ENCODE data around the gene CEPT1.
"Not testable (repeated sequence)": the region's sequence is repeated elsewhere in the genome, so short reads cannot be mapped to it uniquely, and the experiment has no call there.

The CEPT1 gene

GRCh38 chr1:111208921-111209320 lies 68.9 kb downstream of the CEPT1 start:
- H3K4me3 ChIP-seq (ENCODE audit: insufficient read depth, low read depth, low read length), result no peak overlapping the region
- WGBS, 2 experiments, result 74 to 78% methylated on average over 1 of the region's 1 CpG
- H3K27ac ChIP-seq (ENCODE audit: insufficient read depth, low read depth, low read length, poor library complexity, severe bottlenecking), result no peak overlapping the region
- no peaks in the 10 kb centered on the region for H3K36me3 ChIP-seq (ENCODE audit: control insufficient read depth, insufficient read depth, low read length)
- H3K9me3 ChIP-seq (ENCODE audit: control insufficient read depth, low read length), result no peaks in the 10 kb centered on the region
- no peaks in the 10 kb centered on the region for H3K27me3 ChIP-seq (ENCODE audit: control insufficient read depth, insufficient read depth, low read length, poor library complexity, severe bottlenecking)
- H3K4me1 ChIP-seq (ENCODE audit: control insufficient read depth, insufficient read depth, low read length), result no peaks in the 10 kb centered on the region

- no peak overlapping the region for H3K27ac ChIP-seq (ENCODE audit: insufficient read depth, low read depth, low read length, poor library complexity, severe bottlenecking)
- no peaks in the 10 kb centered on the region for H3K9me3 ChIP-seq (ENCODE audit: control insufficient read depth, low read length)
- 78 to 90% methylated on average over 4 of the region's 4 CpGs for WGBS, 2 experiments
- H3K4me3 ChIP-seq (ENCODE audit: insufficient read depth, low read depth, low read length), result no peak overlapping the region
- H3K27me3 ChIP-seq (ENCODE audit: control insufficient read depth, insufficient read depth, low read length, poor library complexity, severe bottlenecking), result no peaks in the 10 kb centered on the region
- H3K4me1 ChIP-seq (ENCODE audit: control insufficient read depth, insufficient read depth, low read length), result no peaks in the 10 kb centered on the region
- H3K36me3 ChIP-seq (ENCODE audit: control insufficient read depth, insufficient read depth, low read length), result no peaks in the 10 kb centered on the region
Measured at GRCh38 chr1:111209622-111210021, 69.6 kb downstream of the CEPT1 start.

- Histone ChIP-seq H3K9me3 (ENCODE audit: control insufficient read depth, low read length) (no peaks in the 10 kb centered on the region), H3K4me3 (ENCODE audit: insufficient read depth, low read depth, low read length) (no peak overlapping the region), H3K27ac (ENCODE audit: insufficient read depth, low read depth, low read length, poor library complexity, severe bottlenecking) (no peak overlapping the region), H3K36me3 (ENCODE audit: control insufficient read depth, insufficient read depth, low read length) (no peaks in the 10 kb centered on the region), H3K4me1 (ENCODE audit: control insufficient read depth, insufficient read depth, low read length) (no peaks in the 10 kb centered on the region), H3K27me3 (ENCODE audit: control insufficient read depth, insufficient read depth, low read length, poor library complexity, severe bottlenecking) (no peaks in the 10 kb centered on the region)
- WGBS, 2 experiments, result 91 to 97% methylated on average over 1 of the region's 1 CpG
Measured at GRCh38 chr1:111211921-111212320, 71.9 kb downstream of the CEPT1 start.

GRCh38 chr1:111212634-111213335 lies 72.8 kb downstream of the CEPT1 start:
- H3K27ac ChIP-seq (ENCODE audit: insufficient read depth, low read depth, low read length, poor library complexity, severe bottlenecking), result no peak overlapping the region
- no peaks in the 10 kb centered on the region for H3K27me3 ChIP-seq (ENCODE audit: control insufficient read depth, insufficient read depth, low read length, poor library complexity, severe bottlenecking)
- H3K4me3 ChIP-seq (ENCODE audit: insufficient read depth, low read depth, low read length), result no peak overlapping the region
- H3K36me3 ChIP-seq (ENCODE audit: control insufficient read depth, insufficient read depth, low read length), result no peaks in the 10 kb centered on the region
- no peaks in the 10 kb centered on the region for H3K4me1 ChIP-seq (ENCODE audit: control insufficient read depth, insufficient read depth, low read length)
- 86 to 87% methylated on average over 5 of the region's 5 CpGs for WGBS, 2 experiments
- no peaks in the 10 kb centered on the region for H3K9me3 ChIP-seq (ENCODE audit: control insufficient read depth, low read length)

- 92 to 98% methylated on average over 6 of the region's 6 CpGs for WGBS, 2 experiments
- no peaks in the 10 kb centered on the region for H3K27me3 ChIP-seq (ENCODE audit: control insufficient read depth, insufficient read depth, low read length, poor library complexity, severe bottlenecking)
- no peak overlapping the region for H3K4me3 ChIP-seq (ENCODE audit: insufficient read depth, low read depth, low read length)
- no peaks in the 10 kb centered on the region for H3K9me3 ChIP-seq (ENCODE audit: control insufficient read depth, low read length)
- H3K4me1 ChIP-seq (ENCODE audit: control insufficient read depth, insufficient read depth, low read length), result no peaks in the 10 kb centered on the region
- H3K27ac ChIP-seq (ENCODE audit: insufficient read depth, low read depth, low read length, poor library complexity, severe bottlenecking), result no peak overlapping the region
- H3K36me3 ChIP-seq (ENCODE audit: control insufficient read depth, insufficient read depth, low read length), result no peaks in the 10 kb centered on the region
Measured at GRCh38 chr1:111213412-111213811, 73.4 kb downstream of the CEPT1 start.

- peaks cover 2% of the 10 kb centered on the region for H3K4me1 ChIP-seq (ENCODE audit: control insufficient read depth, insufficient read depth, low read length)
- H3K4me3 ChIP-seq (ENCODE audit: insufficient read depth, low read depth, low read length), result no peak overlapping the region
- no peaks in the 10 kb centered on the region for H3K9me3 ChIP-seq (ENCODE audit: control insufficient read depth, low read length)
- H3K27ac ChIP-seq (ENCODE audit: insufficient read depth, low read depth, low read length, poor library complexity, severe bottlenecking), result no peak overlapping the region
- 89% methylated on average over 6 of the region's 6 CpGs for WGBS, 2 experiments
- no peaks in the 10 kb centered on the region for H3K27me3 ChIP-seq (ENCODE audit: control insufficient read depth, insufficient read depth, low read length, poor library complexity, severe bottlenecking)
- no peaks in the 10 kb centered on the region for H3K36me3 ChIP-seq (ENCODE audit: control insufficient read depth, insufficient read depth, low read length)
Measured at GRCh38 chr1:111214074-111214801, 74.2 kb downstream of the CEPT1 start.

GRCh38 chr1:111214884-111215283 lies 74.9 kb downstream of the CEPT1 start:
- H3K27ac ChIP-seq (ENCODE audit: insufficient read depth, low read depth, low read length, poor library complexity, severe bottlenecking), result no peak overlapping the region

GRCh38 chr1:111215285-111215684 lies 75.3 kb downstream of the CEPT1 start:
- not testable (repeated sequence) for H3K4me3 ChIP-seq (ENCODE audit: insufficient read depth, low read depth, low read length); H3K36me3 ChIP-seq (ENCODE audit: control insufficient read depth, insufficient read depth, low read length); H3K27ac ChIP-seq (ENCODE audit: insufficient read depth, low read depth, low read length, poor library complexity, severe bottlenecking); H3K9me3 ChIP-seq (ENCODE audit: control insufficient read depth, low read length); H3K27me3 ChIP-seq (ENCODE audit: control insufficient read depth, insufficient read depth, low read length, poor library complexity, severe bottlenecking)
- WGBS, 2 experiments, result 88 to 98% methylated on average over 2 of the region's 2 CpGs
- peaks cover 12% of the 10 kb centered on the region for H3K4me1 ChIP-seq (ENCODE audit: control insufficient read depth, insufficient read depth, low read length)

More at GRCh38 chr1:111214884-111215283, 74.9 kb downstream of the CEPT1 start:
- Histone ChIP-seq H3K36me3 (ENCODE audit: control insufficient read depth, insufficient read depth, low read length) (no peaks in the 10 kb centered on the region), H3K4me1 (ENCODE audit: control insufficient read depth, insufficient read depth, low read length) (peaks cover 8% of the 10 kb centered on the region), H3K27me3 (ENCODE audit: control insufficient read depth, insufficient read depth, low read length, poor library complexity, severe bottlenecking) (no peaks in the 10 kb centered on the region), H3K9me3 (ENCODE audit: control insufficient read depth, low read length) (no peaks in the 10 kb centered on the region), H3K4me3 (ENCODE audit: insufficient read depth, low read depth, low read length) (no peak overlapping the region)
- WGBS, 2 experiments, result 96 to 97% methylated on average over 7 of the region's 7 CpGs

- Histone ChIP-seq H3K4me3 (ENCODE audit: insufficient read depth, low read depth, low read length) (no peak overlapping the region), H3K9me3 (ENCODE audit: control insufficient read depth, low read length) (no peaks in the 10 kb centered on the region), H3K4me1 (ENCODE audit: control insufficient read depth, insufficient read depth, low read length) (peaks cover 22% of the 10 kb centered on the region), H3K36me3 (ENCODE audit: control insufficient read depth, insufficient read depth, low read length) (no peaks in the 10 kb centered on the region), H3K27me3 (ENCODE audit: control insufficient read depth, insufficient read depth, low read length, poor library complexity, severe bottlenecking) (no peaks in the 10 kb centered on the region), H3K27ac (ENCODE audit: insufficient read depth, low read depth, low read length, poor library complexity, severe bottlenecking) (no peak overlapping the region)
- 93 to 94% methylated on average over 5 of the region's 5 CpGs for WGBS, 2 experiments
Measured at GRCh38 chr1:111216751-111217150, 76.7 kb downstream of the CEPT1 start.

GRCh38 chr1:111217183-111217910 lies 77.3 kb downstream of the CEPT1 start:
- Histone ChIP-seq H3K27me3 (ENCODE audit: control insufficient read depth, insufficient read depth, low read length, poor library complexity, severe bottlenecking) (no peaks in the 10 kb centered on the region), H3K4me3 (ENCODE audit: insufficient read depth, low read depth, low read length) (no peak overlapping the region), H3K4me1 (ENCODE audit: control insufficient read depth, insufficient read depth, low read length) (peaks cover 28% of the 10 kb centered on the region), H3K27ac (ENCODE audit: insufficient read depth, low read depth, low read length, poor library complexity, severe bottlenecking) (no peak overlapping the region), H3K36me3 (ENCODE audit: control insufficient read depth, insufficient read depth, low read length) (no peaks in the 10 kb centered on the region), H3K9me3 (ENCODE audit: control insufficient read depth, low read length) (no peaks in the 10 kb centered on the region)
- 78 to 81% methylated on average over 5 of the region's 5 CpGs for WGBS, 2 experiments
